Left lung (tissue), 10 donors: ENCODE data around the gene ISL2. TPM values are rescaled to one million over a fixed set of nuclear protein-coding genes. Genes with fewer than 3 reads are reported as not detected.

Experiments used
- ATAC-seq: fragments of 200-7000 bp; cut with Tn5 transposase; one replicate; pipeline ENCODE4 v1.9.1; 2020; ENCODE audit warnings: moderate library complexity
- DNase-seq, 4 donors: peaks; one replicate each; pipeline ENCODE4 v3.0.0-alpha.2; 2013 to 2020
- H3K27ac ChIP-seq, 2 donors: fragments of 200-600 bp; sonication (generic) in 1 of 2; one replicate each; pipeline versions ENCODE4 v1.5.0 to v1.8.0; 2020 to 2021
- H3K27me3 ChIP-seq, 2 donors: fragments of 200-600 bp; sonication (generic) in 1 of 2; one replicate each; pipeline versions ENCODE4 v1.5.0 to v1.8.0; 2020 to 2021
- H3K36me3 ChIP-seq, 2 donors: fragments of 200-600 bp; sonication (generic) in 1 of 2; one replicate each; pipeline versions ENCODE4 v1.5.0 to v1.8.0; 2020 to 2021
- H3K4me1 ChIP-seq, 2 donors: fragments of 200-600 bp; one replicate each; pipeline ENCODE4 v1.8.0; 2021
- H3K4me3 ChIP-seq, 2 donors: fragments of 200-600 bp; sonication (generic) in 1 of 2; one replicate each; pipeline versions ENCODE4 v1.5.0 to v1.8.0; 2020 to 2021; ENCODE audit warnings: mild to moderate bottlenecking in 1 of 2
- H3K9me3 ChIP-seq, 2 donors: fragments of 200-600 bp; sonication (generic) in 1 of 2; one replicate each; pipeline versions ENCODE4 v1.5.0 to v1.8.0; 2020 to 2021
- intact Hi-C, 2 donors: fragments of 100-400 bp; cut with DNase I; formaldehyde crosslinking; loops; one replicate each; pipeline versions ENCODE4 v1.11.2 to v1.14.2; 2022
- polyA plus RNA-seq, 6 donors: library from polyadenylated mRNA; unstranded; fragments of 120-200 nt; gene quantifications; one replicate each; pipeline ENCODE4 v1.2.1, GENCODE V29; 2013; ENCODE audit not compliant: insufficient read length in 6 of 6
- total RNA-seq, 2 donors: library from RNA; stranded (reverse); fragmentation: NEBNext Ultra II Directional; extraction: Animal tissue kit (Norgen Biotek cat#: 25700); gene quantifications; one replicate each; pipeline ENCODE4 v1.2.1, GENCODE V29; 2021
- TF ChIP-seq, protein P1 (sequence below), 2 donors: fragments of 200-600 bp; sonication (generic) in 1 of 2; IDR thresholded peaks; one replicate each; pipeline versions ENCODE4 v1.5.0 to v1.8.0; 2021; ENCODE audit warnings: antibody characterized with exemption in 2 of 2
- donor health status: DM: no; HTN: yes; CAD: no.
- donor health status: DM: no; HTN: no; CAD: no.

The ISL2 gene
- total and polyA plus RNA-seq, 8 donors: 0.11 to 0.39 (median 0.16) TPM; not detected in 4

- TF ChIP-seq, protein P1, sequence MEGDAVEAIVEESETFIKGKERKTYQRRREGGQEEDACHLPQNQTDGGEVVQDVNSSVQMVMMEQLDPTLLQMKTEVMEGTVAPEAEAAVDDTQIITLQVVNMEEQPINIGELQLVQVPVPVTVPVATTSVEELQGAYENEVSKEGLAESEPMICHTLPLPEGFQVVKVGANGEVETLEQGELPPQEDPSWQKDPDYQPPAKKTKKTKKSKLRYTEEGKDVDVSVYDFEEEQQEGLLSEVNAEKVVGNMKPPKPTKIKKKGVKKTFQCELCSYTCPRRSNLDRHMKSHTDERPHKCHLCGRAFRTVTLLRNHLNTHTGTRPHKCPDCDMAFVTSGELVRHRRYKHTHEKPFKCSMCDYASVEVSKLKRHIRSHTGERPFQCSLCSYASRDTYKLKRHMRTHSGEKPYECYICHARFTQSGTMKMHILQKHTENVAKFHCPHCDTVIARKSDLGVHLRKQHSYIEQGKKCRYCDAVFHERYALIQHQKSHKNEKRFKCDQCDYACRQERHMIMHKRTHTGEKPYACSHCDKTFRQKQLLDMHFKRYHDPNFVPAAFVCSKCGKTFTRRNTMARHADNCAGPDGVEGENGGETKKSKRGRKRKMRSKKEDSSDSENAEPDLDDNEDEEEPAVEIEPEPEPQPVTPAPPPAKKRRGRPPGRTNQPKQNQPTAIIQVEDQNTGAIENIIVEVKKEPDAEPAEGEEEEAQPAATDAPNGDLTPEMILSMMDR (IDR thresholded peaks at IDR 0.05): no peak
- H3K4me3 ChIP-seq: no peak overlapping the region
- H3K4me1 ChIP-seq: no peaks in the 10 kb centered on the region
- ATAC-seq: no peak
- H3K27me3 ChIP-seq: peaks cover 0 to 3% of the 10 kb centered on the region in 2 donors
- H3K36me3 ChIP-seq: no peaks in the 10 kb centered on the region
- no peak overlapping the region for H3K27ac ChIP-seq
- intact Hi-C loops: no loop called here
- DNase-seq: no peak
- no peaks in the 10 kb centered on the region for H3K9me3 ChIP-seq
Observed at GRCh38 chr15:76353903-76354302, 17.3 kb downstream of the ISL2 start.

- H3K27ac ChIP-seq: no peak overlapping the region
- intact Hi-C loops: no loop called here
- no peaks in the 10 kb centered on the region for H3K36me3 ChIP-seq
- ATAC-seq: no peak
- no peaks in the 10 kb centered on the region for H3K9me3 ChIP-seq
- TF ChIP-seq, protein P1 (IDR thresholded peaks at IDR 0.05): no peak
- H3K4me1 ChIP-seq: no peaks in the 10 kb centered on the region
- H3K4me3 ChIP-seq: no peak overlapping the region
- H3K27me3 ChIP-seq: no peaks in the 10 kb centered on the region
- no peak for DNase-seq
Observed at GRCh38 chr15:76354823-76355440, 18.4 kb downstream of the ISL2 start.

- intact Hi-C loops: no loop called here
- Histone ChIP-seq H3K36me3 (no peaks in the 10 kb centered on the region), H3K9me3 (no peaks in the 10 kb centered on the region), H3K27ac (no peak overlapping the region), H3K27me3 (no peaks in the 10 kb centered on the region), H3K4me3 (no peak overlapping the region), H3K4me1 (no peaks in the 10 kb centered on the region)
- TF ChIP-seq, protein P1 (IDR thresholded peaks at IDR 0.05): no peak
- DNase-seq: no peak
- no peak for ATAC-seq
Observed at GRCh38 chr15:76358453-76358852, 21.9 kb downstream of the ISL2 start.

GRCh38 chr15:76359152-76359551 lies 22.6 kb downstream of the ISL2 start:
- no peaks in the 10 kb centered on the region for H3K9me3 ChIP-seq
- H3K36me3 ChIP-seq: no peaks in the 10 kb centered on the region
- peak; percentile 89 for ATAC-seq
- H3K27ac ChIP-seq: no peak overlapping the region
- H3K4me3 ChIP-seq: no peak overlapping the region
- DNase-seq: no peak
- no peaks in the 10 kb centered on the region for H3K27me3 ChIP-seq
- intact Hi-C loops: no loop called here
- no peaks in the 10 kb centered on the region for H3K4me1 ChIP-seq
- TF ChIP-seq, protein P1 (IDR thresholded peaks at IDR 0.05): no peak

GRCh38 chr15:76360416-76360815 lies 23.8 kb downstream of the ISL2 start:
- ATAC-seq (no peak), DNase-seq (no peak)
- Histone ChIP-seq H3K4me1 (no peaks in the 10 kb centered on the region), H3K9me3 (no peaks in the 10 kb centered on the region), H3K36me3 (no peaks in the 10 kb centered on the region), H3K27me3 (no peaks in the 10 kb centered on the region), H3K4me3 (no peak overlapping the region), H3K27ac (no peak overlapping the region)
- intact Hi-C loops: no loop called here
- TF ChIP-seq, protein P1 (IDR thresholded peaks at IDR 0.05): no peak
